OCI-LY7 (cell line): ENCODE data around the gene SH3TC2. TPM values are rescaled to one million over a fixed set of nuclear protein-coding genes. Genes with fewer than 3 reads are reported as not detected.

Experiments
- BruUV-seq: library from RNA; stranded (reverse); fragments of 400-500 nt; replicated peaks from 2 replicates; lab custom pipeline; 2021; lab: Mats Ljungman, UMichigan
- CTCF ChIA-PET: fragments of 300-600 bp; sonication (Branson Sonifier 250); formaldehyde crosslinking; loops from one replicate; lab custom pipeline; 2022; ENCODE audit warnings: antibody characterized with exemption; ENCODE audit not compliant: unreplicated experiment; lab: Charles Lee
- POLR2A ChIA-PET: fragments of 300-600 bp; sonication (Branson Sonifier 250); formaldehyde crosslinking; loops from one replicate; lab custom pipeline; 2022; ENCODE audit warnings: antibody characterized with exemption; lab: Charles Lee
- DNase-seq: peaks from one replicate; pipeline ENCODE4 v3.0.0-alpha.2; 2015; ENCODE audit warnings: low spot score
- H2AFZ ChIP-seq: fragments of 200-600 bp; sonication (generic), shearing (Covaris generic); 2 replicates; pipeline ENCODE4 v1.6.1; 2014; ENCODE audit warnings: mild to moderate bottlenecking, antibody characterized with exemption, low read length, moderate library complexity
- H3K27ac ChIP-seq: fragments of 200-600 bp; sonication (generic); 2 replicates; pipeline ENCODE4 v1.5.1; 2014; ENCODE audit warnings: mixed run types, low read depth, mild to moderate bottlenecking, moderate library complexity, low read length, inconsistent platforms; ENCODE audit not compliant: poor library complexity, severe bottlenecking
- H3K36me3 ChIP-seq: fragments of 200-600 bp; sonication (generic); 2 replicates; pipeline ENCODE4 v1.6.1; 2014; ENCODE audit warnings: mild to moderate bottlenecking, antibody characterized with exemption, low read length, moderate library complexity, mixed read lengths; ENCODE audit not compliant: insufficient read depth
- H3K4me1 ChIP-seq: fragments of 200-600 bp; sonication (generic); 2 replicates; pipeline ENCODE4 v1.5.1; 2014; ENCODE audit warnings: mild to moderate bottlenecking, low read length; ENCODE audit not compliant: insufficient read depth, poor library complexity, severe bottlenecking
- H3K4me2 ChIP-seq: fragments of 200-600 bp; sonication (generic); 2 replicates; pipeline ENCODE4 v1.6.1; 2014; ENCODE audit warnings: mild to moderate bottlenecking, low read length
- H3K4me3 ChIP-seq: fragments of 200-600 bp; sonication (generic); 2 replicates; pipeline ENCODE4 v1.5.1; 2014; ENCODE audit warnings: mild to moderate bottlenecking, low read depth, low read length; ENCODE audit not compliant: poor library complexity, severe bottlenecking
- H3K79me2 ChIP-seq: fragments of 200-600 bp; sonication (generic); 2 replicates; pipeline ENCODE4 v1.6.1; 2016; ENCODE audit warnings: low read depth, mild to moderate bottlenecking, low read length, moderate library complexity, mixed read lengths; ENCODE audit not compliant: insufficient read depth
- H3K9me2 ChIP-seq: fragments of 200-600 bp; sonication (generic); 2 replicates; pipeline ENCODE4 v1.6.1; 2016; ENCODE audit warnings: mild to moderate bottlenecking, low read length, mixed read lengths; ENCODE audit not compliant: insufficient read depth
- H3K9me3 ChIP-seq: fragments of 200-600 bp; sonication (generic); 2 replicates; pipeline ENCODE4 v1.6.1; 2014; ENCODE audit warnings: mild to moderate bottlenecking, mixed run types, low read length, mixed read lengths
- H4K20me1 ChIP-seq: fragments of 200-600 bp; sonication (generic); 2 replicates; pipeline ENCODE4 v1.6.1; 2014; ENCODE audit warnings: mild to moderate bottlenecking, antibody characterized with exemption, low read length, moderate library complexity, mixed read lengths; ENCODE audit not compliant: insufficient read depth
- CTCF ChIP-seq: fragments of 200-600 bp; sonication (generic); conservative IDR thresholded peaks from 2 replicates; pipeline ENCODE4 v1.5.1; 2014; ENCODE audit warnings: mild to moderate bottlenecking, antibody characterized with exemption, low read length, moderate library complexity, mixed read lengths
- EZH2phosphoT487 ChIP-seq: fragments of 200-600 bp; sonication (generic); IDR thresholded peaks from 2 replicates; pipeline ENCODE4 v1.6.1; 2018; ENCODE audit warnings: low read depth, borderline replicate concordance, mild to moderate bottlenecking, mixed run types, antibody characterized with exemption, low read length, moderate library complexity, mixed read lengths
- intact Hi-C: fragments of 100-400 bp; cut with micrococcal nuclease; formaldehyde crosslinking; loops from one replicate; pipeline ENCODE4 v1.10.0; 2022; ENCODE audit not compliant: unreplicated experiment
- total RNA-seq, 2 experiments: library from RNA; depleted of rRNA in 1 of 2; stranded (reverse); fragments of >200 nt in 1 of 2; shearing (Covaris generic) in 1 of 2; gene quantifications; 2 replicates each; pipeline ENCODE4 v1.2.3, GENCODE V29; 2014 to 2022

Gene SH3TC2
- total RNA-seq, 2 experiments from 2014 or later = not detected

- ChIA-PET POLR2A (interaction anchor here (0.6 to 0.7 kb wide), 3 partner anchors 55 to 718 kb away, joined by 3 to 5 read pairs (median 4); no protein-coding TSS in a partner anchor), CTCF (interaction anchor here (0.6 kb wide), 1 partner anchor 42 kb away, joined by 3 read pairs; no protein-coding TSS in a partner anchor)
- no peak for DNase-seq
- intact Hi-C loops = no loop called here
- H4K20me1 ChIP-seq = no peaks in the 10 kb centered on the region
- no peaks in the 10 kb centered on the region for H3K4me1 ChIP-seq
- no peak overlapping the region for H3K27ac ChIP-seq
- no peaks in the 10 kb centered on the region for H3K9me3 ChIP-seq
- no peak overlapping the region for H3K4me2 ChIP-seq
- no peaks in the 10 kb centered on the region for H3K36me3 ChIP-seq
- no peak for TF ChIP-seq EZH2phosphoT487
- no peak for TF ChIP-seq CTCF
- no TSS peak for BruUV-seq
- H3K9me2 ChIP-seq = no peaks in the 10 kb centered on the region
- no peaks in the 10 kb centered on the region for H3K79me2 ChIP-seq
- H3K4me3 ChIP-seq = no peak overlapping the region
- no peak overlapping the region for H2AFZ ChIP-seq
Measured at GRCh38 chr5:149002761-149003689, 59.8 kb downstream of the SH3TC2 start.

- H3K4me3 ChIP-seq = no peak overlapping the region
- H3K27ac ChIP-seq = no peak overlapping the region
Measured at GRCh38 chr5:149002053-149002452, 60.8 kb downstream of the SH3TC2 start.

More at GRCh38 chr5:149002053-149002452, 60.8 kb downstream of the SH3TC2 start:
- Histone ChIP-seq H3K36me3 (no peaks in the 10 kb centered on the region), H2AFZ (no peak overlapping the region), H3K9me2 (no peaks in the 10 kb centered on the region), H4K20me1 (no peaks in the 10 kb centered on the region), H3K79me2 (no peaks in the 10 kb centered on the region), H3K4me2 (no peak overlapping the region), H3K4me1 (no peaks in the 10 kb centered on the region), H3K9me3 (no peaks in the 10 kb centered on the region)
- no TSS peak for BruUV-seq
- no peak for DNase-seq
- intact Hi-C loops = no loop called here
- ChIA-PET CTCF (interaction anchor here (0.6 kb wide), 1 partner anchor 41 kb away, joined by 3 read pairs; no protein-coding TSS in a partner anchor), POLR2A (interaction anchor here (0.7 kb wide), 1 partner anchor 28 kb away, joined by 3 read pairs; no protein-coding TSS in a partner anchor)
- no peak for TF ChIP-seq CTCF
- no peak for TF ChIP-seq EZH2phosphoT487
